ENCODE results near the gene SLC44A1. TPM values are rescaled to one million over a fixed set of nuclear protein-coding genes. Genes with fewer than 3 reads are reported as not detected.

The SLC44A1 gene
- total RNA-seq, 1 donor from 2014 or later = 9.6 TPM

DNA sequence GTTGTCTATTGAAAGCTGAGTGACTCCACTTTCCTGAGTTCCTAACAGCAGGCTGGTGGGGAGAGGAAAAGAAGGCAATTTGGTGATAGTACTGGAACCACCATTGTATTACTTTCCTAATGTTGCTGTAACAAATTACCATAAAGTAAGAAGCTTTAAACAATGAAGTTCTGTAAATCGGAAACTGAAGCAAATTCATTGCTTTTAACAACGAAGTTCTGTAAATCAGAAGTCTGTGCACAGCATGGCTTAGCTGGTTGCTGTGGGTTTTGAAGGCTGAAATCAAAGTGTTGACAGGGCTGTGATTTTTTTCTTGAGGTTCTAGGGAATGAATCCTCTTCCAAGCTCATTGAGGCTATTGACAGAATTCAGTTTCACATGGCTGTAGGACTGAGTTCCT, 72.3 kb downstream of the SLC44A1 start:
- no peak overlapping the region for H3K4me3 Mint-ChIP-seq (ENCODE audit: unreplicated experiment)
- no peak for DNase-seq
- no peak overlapping the region for H3K27ac Mint-ChIP-seq (ENCODE audit: unreplicated experiment)
- no peaks in the 10 kb centered on the region for H3K4me1 Mint-ChIP-seq (ENCODE audit: low read depth, unreplicated experiment)
- H3K9me3 Mint-ChIP-seq (ENCODE audit: unreplicated experiment) = no peaks in the 10 kb centered on the region
- TF ChIP-seq, protein P1, sequence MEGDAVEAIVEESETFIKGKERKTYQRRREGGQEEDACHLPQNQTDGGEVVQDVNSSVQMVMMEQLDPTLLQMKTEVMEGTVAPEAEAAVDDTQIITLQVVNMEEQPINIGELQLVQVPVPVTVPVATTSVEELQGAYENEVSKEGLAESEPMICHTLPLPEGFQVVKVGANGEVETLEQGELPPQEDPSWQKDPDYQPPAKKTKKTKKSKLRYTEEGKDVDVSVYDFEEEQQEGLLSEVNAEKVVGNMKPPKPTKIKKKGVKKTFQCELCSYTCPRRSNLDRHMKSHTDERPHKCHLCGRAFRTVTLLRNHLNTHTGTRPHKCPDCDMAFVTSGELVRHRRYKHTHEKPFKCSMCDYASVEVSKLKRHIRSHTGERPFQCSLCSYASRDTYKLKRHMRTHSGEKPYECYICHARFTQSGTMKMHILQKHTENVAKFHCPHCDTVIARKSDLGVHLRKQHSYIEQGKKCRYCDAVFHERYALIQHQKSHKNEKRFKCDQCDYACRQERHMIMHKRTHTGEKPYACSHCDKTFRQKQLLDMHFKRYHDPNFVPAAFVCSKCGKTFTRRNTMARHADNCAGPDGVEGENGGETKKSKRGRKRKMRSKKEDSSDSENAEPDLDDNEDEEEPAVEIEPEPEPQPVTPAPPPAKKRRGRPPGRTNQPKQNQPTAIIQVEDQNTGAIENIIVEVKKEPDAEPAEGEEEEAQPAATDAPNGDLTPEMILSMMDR (IDR thresholded peaks at IDR 0.05; ENCODE audit: partially characterized antibody, unreplicated experiment) = no peak
- peaks cover 2% of the 10 kb centered on the region for H3K27me3 Mint-ChIP-seq (ENCODE audit: unreplicated experiment)
- no peaks in the 10 kb centered on the region for H3K36me3 Mint-ChIP-seq (ENCODE audit: unreplicated experiment)

DNA sequence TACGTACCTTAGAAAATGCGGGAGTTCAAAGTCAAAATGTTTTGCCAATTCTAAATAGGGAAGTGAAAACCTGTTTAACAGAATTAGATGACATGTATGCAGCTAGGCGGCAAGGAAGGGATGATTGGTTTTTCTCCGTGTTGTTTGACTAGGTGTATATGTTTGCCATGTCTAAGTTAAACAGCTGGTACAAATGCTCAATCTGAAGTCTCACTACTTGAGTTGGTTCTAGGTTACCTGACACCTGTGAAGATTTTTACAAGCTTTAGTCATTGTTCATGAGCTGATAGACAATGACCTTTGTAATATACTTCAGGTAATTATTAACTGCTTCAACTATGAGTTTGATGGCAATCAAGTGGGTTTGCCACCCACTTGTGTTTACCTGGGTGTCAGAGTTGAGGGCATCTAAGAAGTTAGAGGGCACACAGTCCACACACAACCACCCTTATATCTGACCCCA, 74.3 kb downstream of the SLC44A1 start:
- no peaks in the 10 kb centered on the region for H3K4me1 Mint-ChIP-seq (ENCODE audit: low read depth, unreplicated experiment)
- H3K27me3 Mint-ChIP-seq (ENCODE audit: unreplicated experiment) = peaks cover 2% of the 10 kb centered on the region
- H3K27ac Mint-ChIP-seq (ENCODE audit: unreplicated experiment) = no peak overlapping the region
- H3K4me3 Mint-ChIP-seq (ENCODE audit: unreplicated experiment) = no peak overlapping the region
- TF ChIP-seq, protein P1 (IDR thresholded peaks at IDR 0.05; ENCODE audit: partially characterized antibody, unreplicated experiment) = no peak
- H3K36me3 Mint-ChIP-seq (ENCODE audit: unreplicated experiment) = no peaks in the 10 kb centered on the region
- no peaks in the 10 kb centered on the region for H3K9me3 Mint-ChIP-seq (ENCODE audit: unreplicated experiment)
- no peak for DNase-seq

DNA sequence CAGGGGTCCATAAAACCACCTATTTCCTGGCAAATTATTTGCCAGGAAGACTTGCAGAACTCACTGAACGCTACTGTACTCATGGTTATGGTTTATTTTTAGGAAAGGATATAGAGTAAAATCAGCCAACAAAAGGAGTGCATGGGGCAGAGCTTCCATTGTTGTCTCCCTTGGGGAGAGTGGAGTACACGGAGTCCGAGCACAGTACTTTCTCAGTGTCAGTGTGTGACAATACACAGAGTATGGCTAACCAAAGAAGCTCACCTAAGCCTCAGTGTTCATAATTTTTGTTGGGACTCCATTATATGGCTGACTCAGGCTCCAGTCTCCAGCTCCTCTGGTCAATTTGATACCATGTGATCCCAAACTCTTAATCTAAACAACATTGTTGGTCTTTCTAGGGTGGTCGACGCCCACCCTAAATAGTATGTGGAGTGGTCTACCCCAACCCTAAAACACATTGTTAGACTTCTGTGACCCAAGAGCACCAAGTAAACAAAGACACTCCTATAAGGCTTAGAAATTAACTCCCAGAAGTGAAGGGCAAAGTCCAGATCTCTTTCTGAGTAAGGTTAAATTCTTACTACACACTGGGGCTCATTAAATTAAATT, 74.9 kb downstream of the SLC44A1 start:
- no peak overlapping the region for H3K4me3 Mint-ChIP-seq (ENCODE audit: unreplicated experiment)
- H3K36me3 Mint-ChIP-seq (ENCODE audit: unreplicated experiment) = no peaks in the 10 kb centered on the region
- H3K27me3 Mint-ChIP-seq (ENCODE audit: unreplicated experiment) = peaks cover 3% of the 10 kb centered on the region
- no peaks in the 10 kb centered on the region for H3K9me3 Mint-ChIP-seq (ENCODE audit: unreplicated experiment)
- no peaks in the 10 kb centered on the region for H3K4me1 Mint-ChIP-seq (ENCODE audit: low read depth, unreplicated experiment)
- no peak for DNase-seq
- TF ChIP-seq, protein P1 (IDR thresholded peaks at IDR 0.05; ENCODE audit: partially characterized antibody, unreplicated experiment) = no peak
- no peak overlapping the region for H3K27ac Mint-ChIP-seq (ENCODE audit: unreplicated experiment)

DNA sequence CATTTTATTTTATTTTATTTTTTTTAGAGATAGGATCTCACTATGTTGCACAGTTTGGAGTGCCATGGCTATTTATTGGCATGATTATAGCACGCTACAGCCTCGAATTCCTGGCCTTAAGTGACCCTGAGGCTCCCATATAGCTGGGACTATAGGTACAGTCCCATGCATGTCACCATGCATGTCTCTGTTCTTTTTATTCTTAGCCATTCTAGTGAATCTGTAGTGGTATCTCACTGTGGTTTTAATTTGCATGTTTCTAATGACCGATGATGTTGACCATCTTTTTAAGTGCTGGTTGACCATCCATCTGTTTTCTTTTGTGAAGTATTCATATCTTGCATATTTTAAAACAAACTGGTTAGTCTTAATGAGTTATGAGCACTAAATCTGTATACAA, 76.1 kb downstream of the SLC44A1 start:
- H3K4me3 Mint-ChIP-seq (ENCODE audit: unreplicated experiment) = no peak overlapping the region
- H3K36me3 Mint-ChIP-seq (ENCODE audit: unreplicated experiment) = no peaks in the 10 kb centered on the region
- H3K27ac Mint-ChIP-seq (ENCODE audit: unreplicated experiment) = no peak overlapping the region
- no peaks in the 10 kb centered on the region for H3K4me1 Mint-ChIP-seq (ENCODE audit: low read depth, unreplicated experiment)
- DNase-seq = no peak
- H3K27me3 Mint-ChIP-seq (ENCODE audit: unreplicated experiment) = peaks cover 3% of the 10 kb centered on the region
- no peaks in the 10 kb centered on the region for H3K9me3 Mint-ChIP-seq (ENCODE audit: unreplicated experiment)
- TF ChIP-seq, protein P1 (IDR thresholded peaks at IDR 0.05; ENCODE audit: partially characterized antibody, unreplicated experiment) = no peak

DNA sequence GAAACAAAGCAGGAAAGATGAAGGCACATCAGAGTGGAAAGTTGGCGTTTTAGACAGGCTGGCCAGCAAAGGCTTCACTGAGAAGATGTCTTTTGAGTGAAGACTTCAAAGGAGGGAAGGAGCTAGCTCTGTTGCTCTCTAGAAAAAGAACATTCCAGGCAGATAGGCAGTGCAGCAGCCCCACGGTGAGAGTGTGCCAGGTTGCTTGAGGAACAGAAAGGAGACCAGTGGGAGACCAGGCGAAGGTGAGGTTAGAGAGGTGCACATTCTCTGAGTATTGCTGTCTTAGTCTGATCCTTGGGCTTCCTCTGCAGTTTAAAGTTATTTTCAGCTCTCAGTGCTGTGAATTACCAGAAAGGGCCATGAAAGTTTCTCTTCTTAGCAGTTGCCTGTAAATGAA, 83.8 kb downstream of the SLC44A1 start:
- Mint-ChIP-seq H3K4me3 (ENCODE audit: unreplicated experiment) (no peak overlapping the region), H3K27ac (ENCODE audit: unreplicated experiment) (no peak overlapping the region)

More for the DNA sequence above, 83.8 kb downstream of the SLC44A1 start:
- no peaks in the 10 kb centered on the region for H3K36me3 Mint-ChIP-seq (ENCODE audit: unreplicated experiment)
- no peaks in the 10 kb centered on the region for H3K9me3 Mint-ChIP-seq (ENCODE audit: unreplicated experiment)
- H3K4me1 Mint-ChIP-seq (ENCODE audit: low read depth, unreplicated experiment) = peaks cover 6% of the 10 kb centered on the region
- TF ChIP-seq, protein P1 (IDR thresholded peaks at IDR 0.05; ENCODE audit: partially characterized antibody, unreplicated experiment) = no peak
- H3K27me3 Mint-ChIP-seq (ENCODE audit: unreplicated experiment) = peaks cover 8% of the 10 kb centered on the region
- no peak for DNase-seq

Measured in glutamatergic neuron (in vitro differentiated cells).